HUDEP-2 (cell line): ENCODE measurements around the gene ACOT8.
"Not testable (repeated sequence)": the region's sequence is repeated elsewhere in the genome, so short reads cannot be mapped to it uniquely, and the experiment has no call there.

Experiments used
- DNase-seq, 76 experiments: peaks; one replicate each; lab custom pipeline; 2025; ENCODE audit not compliant: unreplicated experiment in 76 of 76; lab: John Stamatoyannopoulos, UW

The ACOT8 gene

GRCh38 chr20:45832619-45833018 lies 24.6 kb downstream of the ACOT8 start:
- DNase-seq = no peak

- not testable (repeated sequence) for DNase-seq
Measured at GRCh38 chr20:45829673-45830106, 27.5 kb downstream of the ACOT8 start.

- DNase-seq = no peak
Measured at GRCh38 chr20:45828589-45828988, 28.6 kb downstream of the ACOT8 start.

- no peak for DNase-seq
Measured at GRCh38 chr20:45827712-45828111, 29.5 kb downstream of the ACOT8 start.

GRCh38 chr20:45827030-45827652 lies 30.1 kb downstream of the ACOT8 start, which contains the start of gene TNNC2:
TSS of gene TNNC2 (minus strand) at chr20:45827312. CDS start at chr20:45827248, 64 bp downstream.
- no peak for DNase-seq

GRCh38 chr20:45826381-45827019 lies 30.7 kb downstream of the ACOT8 start:
- DNase-seq = peak in 8 of 76 experiments; percentile 7 to 29 (median 15)

GRCh38 chr20:45823949-45824835 lies 33.0 kb downstream of the ACOT8 start:
- peak in 51 of 76 experiments; percentile 6 to 64 (median 36) for DNase-seq

GRCh38 chr20:45822857-45823256 lies 34.3 kb downstream of the ACOT8 start:
- DNase-seq = peak in 1 of 76 experiments; percentile 16

GRCh38 chr20:45821947-45822346 lies 35.2 kb downstream of the ACOT8 start:
- no peak for DNase-seq

- no peak for DNase-seq
Measured at GRCh38 chr20:45819466-45819865, 37.7 kb downstream of the ACOT8 start.

GRCh38 chr20:45818239-45818638 lies 39.0 kb downstream of the ACOT8 start:
- DNase-seq = peak in 8 of 76 experiments; percentile 11 to 52 (median 20)

GRCh38 chr20:45817376-45818194 lies 39.6 kb downstream of the ACOT8 start:
- DNase-seq = no peak

- DNase-seq = no peak
Measured at GRCh38 chr20:45816951-45817350, 40.2 kb downstream of the ACOT8 start.

GRCh38 chr20:45814314-45814713 lies 42.9 kb downstream of the ACOT8 start:
- DNase-seq = no peak

GRCh38 chr20:45813489-45813888 lies 43.7 kb downstream of the ACOT8 start:
- DNase-seq = no peak

- DNase-seq = no peak
Measured at GRCh38 chr20:45813006-45813340, 44.2 kb downstream of the ACOT8 start.

GRCh38 chr20:45812157-45813005 lies 44.8 kb downstream of the ACOT8 start, which contains the start of gene UBE2C:
TSS of gene UBE2C (plus strand) at chr20:45812644. CDS start at chr20:45812696, 52 bp downstream.
- peak in 72 of 76 experiments; percentile 11 to 97 (median 78) for DNase-seq

- no peak for DNase-seq
Measured at GRCh38 chr20:45810191-45810970, 46.8 kb downstream of the ACOT8 start.

- DNase-seq = no peak
Measured at GRCh38 chr20:45801851-45802250, 55.3 kb downstream of the ACOT8 start.
